Hepatocyte (in vitro differentiated cells): Measurements from ENCODE around the gene FAM107A. TPM values are rescaled to one million over a fixed set of nuclear protein-coding genes. Genes with fewer than 3 reads are reported as not detected.

Experiments
- DNase-seq: peaks from one replicate; pipeline ENCODE4 v3.0.0-alpha.2; 2016; ENCODE audit warnings: low spot score
- H2AFZ ChIP-seq: fragments of 200-600 bp; sonication (generic); 2 replicates; pipeline ENCODE4 v1.6.0; 2016; ENCODE audit warnings: antibody characterized with exemption, mild to moderate bottlenecking
- H3K27ac ChIP-seq: fragments of 200-600 bp; sonication (generic); 2 replicates; pipeline ENCODE4 v1.5.1; 2016; ENCODE audit warnings: mild to moderate bottlenecking
- H3K27me3 ChIP-seq: fragments of 200-600 bp; sonication (generic); 2 replicates; pipeline ENCODE4 v1.6.1; 2016
- H3K36me3 ChIP-seq: fragments of 200-600 bp; sonication (generic); replicated peaks from 2 replicates; pipeline ENCODE4 v1.5.1; 2016; ENCODE audit warnings: low read depth; ENCODE audit not compliant: insufficient read depth
- H3K4me1 ChIP-seq: fragments of 200-600 bp; sonication (generic); 2 replicates; pipeline ENCODE4 v1.5.1; 2016; ENCODE audit warnings: mild to moderate bottlenecking, moderate library complexity; ENCODE audit not compliant: insufficient read depth
- H3K4me2 ChIP-seq: fragments of 200-600 bp; sonication (generic); 2 replicates; pipeline ENCODE4 v1.6.0; 2016
- H3K4me3 ChIP-seq: fragments of 200-600 bp; sonication (generic); 2 replicates; pipeline ENCODE4 v1.5.1; 2016; ENCODE audit warnings: mild to moderate bottlenecking
- H3K79me2 ChIP-seq: fragments of 200-600 bp; sonication (generic); 2 replicates; pipeline ENCODE4 v1.6.0; 2017; ENCODE audit warnings: mild to moderate bottlenecking
- H3K9me2 ChIP-seq: fragments of 200-600 bp; sonication (generic); replicated peaks from 2 replicates; pipeline ENCODE4 v1.6.0; 2017; ENCODE audit warnings: mild to moderate bottlenecking; ENCODE audit not compliant: insufficient read depth
- H3K9me3 ChIP-seq: fragments of 200-600 bp; sonication (generic); 2 replicates; pipeline ENCODE4 v1.5.1; 2016; ENCODE audit warnings: low read depth, mild to moderate bottlenecking
- H4K20me1 ChIP-seq: fragments of 200-600 bp; sonication (generic); 2 replicates; pipeline ENCODE4 v1.6.0; 2016; ENCODE audit warnings: mild to moderate bottlenecking; ENCODE audit not compliant: insufficient read depth, poor library complexity, severe bottlenecking
- CTCF ChIP-seq: fragments of 200-600 bp; sonication (generic); IDR thresholded peaks from 2 replicates; pipeline ENCODE4 v1.5.1; 2016; ENCODE audit warnings: antibody characterized with exemption, mild to moderate bottlenecking; ENCODE audit not compliant: poor library complexity
- EZH2 ChIP-seq: fragments of 200-600 bp; sonication (generic); IDR thresholded peaks from 2 replicates; pipeline ENCODE4 v1.6.1; 2016; ENCODE audit warnings: antibody characterized with exemption, mild to moderate bottlenecking, borderline replicate concordance
- EZH2phosphoT487 ChIP-seq: fragments of 200-600 bp; sonication (generic); IDR thresholded peaks from one replicate; pipeline ENCODE4 v1.6.1; 2018; ENCODE audit warnings: antibody characterized with exemption, mild to moderate bottlenecking, low read depth, moderate library complexity; ENCODE audit not compliant: unreplicated experiment, severe bottlenecking
- WGBS: methylation state at CpG from one replicate; pipeline ENCODE4 v1.1.6; 2016; ENCODE audit warnings: low lambda C conversion rate; ENCODE audit errors: missing lambda C conversion rate; 5-methylcytosine and 5-hydroxymethylcytosine counted together
- polyA plus RNA-seq: library from polyadenylated mRNA; unstranded; fragments of >200 nt; fragmentation: Nextera tagmentation; extraction: Ambion mirVana; gene quantifications from 2 replicates; pipeline ENCODE4 v1.2.1, GENCODE V29; 2016
- total RNA-seq: library from RNA; depleted of rRNA; stranded (reverse); fragments of >200 nt; gene quantifications from 2 replicates; pipeline ENCODE4 v1.2.3, GENCODE V29; 2014

The FAM107A gene
- total and polyA plus RNA-seq, 2 experiments from 2014 or later: 0.40 to 0.93 TPM

DNA sequence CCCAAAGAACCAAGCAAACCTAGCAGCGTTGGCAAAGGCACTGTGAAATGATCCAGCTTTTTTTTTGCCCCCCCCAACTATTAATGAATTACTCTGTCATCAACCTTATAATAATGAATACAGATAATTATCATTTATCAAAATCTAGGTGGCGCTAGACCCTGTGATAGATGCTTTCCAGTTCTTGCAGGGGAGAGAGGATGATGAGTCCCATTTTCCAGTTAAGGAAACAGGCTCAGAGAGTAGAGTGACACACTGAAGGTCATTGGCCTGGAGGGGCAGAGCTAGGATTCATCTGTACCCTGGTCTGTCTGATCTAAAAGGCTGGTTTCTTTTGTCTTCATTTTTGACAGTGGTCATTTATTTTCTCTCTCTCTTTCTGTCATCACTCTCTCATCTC, 45.2 kb downstream of the FAM107A start:
- Histone ChIP-seq H3K9me2 (no peaks in the 10 kb centered on the region), H3K27me3 (no peaks in the 10 kb centered on the region), H4K20me1 (no peaks in the 10 kb centered on the region), H3K27ac (no peak overlapping the region), H2AFZ (no peak overlapping the region), H3K79me2 (no peaks in the 10 kb centered on the region), H3K4me2 (no peak overlapping the region), H3K36me3 (no peaks in the 10 kb centered on the region), H3K4me3 (no peak overlapping the region), H3K4me1 (peaks cover 24% of the 10 kb centered on the region), H3K9me3 (no peaks in the 10 kb centered on the region)
- TF ChIP-seq EZH2phosphoT487 (no peak), CTCF (no peak), EZH2 (no peak)
- no peak for DNase-seq
- WGBS: 88% methylated on average over 2 of the region's 2 CpGs

DNA sequence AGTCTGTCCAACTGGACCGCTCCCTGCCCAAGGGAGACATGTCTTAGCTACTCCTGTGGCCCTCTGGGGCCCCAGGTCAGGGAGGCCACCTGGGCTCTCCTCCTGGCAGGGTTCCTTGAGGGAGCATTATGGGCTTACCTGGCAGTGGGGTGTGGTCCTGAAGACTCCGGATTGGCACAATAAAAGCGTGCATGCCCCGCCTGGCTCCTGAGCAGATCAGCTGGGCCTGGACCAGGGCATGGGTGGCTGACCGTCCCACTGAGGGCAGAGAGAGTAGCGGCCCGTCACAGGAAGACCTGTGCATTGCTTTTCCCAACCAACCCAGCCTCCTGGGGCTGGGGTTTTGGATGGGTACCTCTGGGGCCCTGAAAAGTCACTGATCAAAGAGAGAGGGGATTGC, 45.6 kb downstream of the FAM107A start:
- no peak overlapping the region for H3K27ac ChIP-seq
- DNase-seq: no peak
- no peaks in the 10 kb centered on the region for H3K9me3 ChIP-seq
- H3K4me1 ChIP-seq: peaks cover 20% of the 10 kb centered on the region
- H4K20me1 ChIP-seq: no peaks in the 10 kb centered on the region
- H3K79me2 ChIP-seq: no peaks in the 10 kb centered on the region
- WGBS: 95% methylated on average over 7 of the region's 7 CpGs
- no peak overlapping the region for H2AFZ ChIP-seq
- no peak overlapping the region for H3K4me3 ChIP-seq
- TF ChIP-seq EZH2phosphoT487 (no peak), CTCF (no peak), EZH2 (no peak)
- H3K27me3 ChIP-seq: no peaks in the 10 kb centered on the region
- no peaks in the 10 kb centered on the region for H3K36me3 ChIP-seq
- H3K4me2 ChIP-seq: no peak overlapping the region
- H3K9me2 ChIP-seq: no peaks in the 10 kb centered on the region

- Histone ChIP-seq H2AFZ (no peak overlapping the region), H3K36me3 (no peaks in the 10 kb centered on the region), H4K20me1 (no peaks in the 10 kb centered on the region), H3K9me3 (no peaks in the 10 kb centered on the region), H3K79me2 (no peaks in the 10 kb centered on the region), H3K4me1 (peaks cover 9% of the 10 kb centered on the region), H3K4me2 (no peak overlapping the region), H3K4me3 (no peak overlapping the region), H3K9me2 (no peaks in the 10 kb centered on the region), H3K27me3 (no peaks in the 10 kb centered on the region), H3K27ac (no peak overlapping the region)
- TF ChIP-seq EZH2phosphoT487 (no peak), CTCF (no peak), EZH2 (no peak)
- DNase-seq: no peak
- 93% methylated on average over 18 of the region's 18 CpGs for WGBS
Measured at GRCh38 chr3:58530354-58530865, 46.8 kb downstream of the FAM107A start.
